DOHH2 (cell line): ENCODE results near the gene TVP23A.

Experiments
- EZH2phosphoT487 ChIP-seq: fragments of 200-600 bp; sonication (generic); IDR thresholded peaks from 2 replicates; pipeline ENCODE4 v1.6.1; 2017; ENCODE audit warnings: borderline replicate concordance, mild to moderate bottlenecking, antibody characterized with exemption, low read length, moderate library complexity, mixed read lengths
- TF ChIP-seq, protein P1 (sequence below): fragments of 200-600 bp; sonication (generic); IDR thresholded peaks from one replicate; pipeline ENCODE4 v1.5.1; 2014; ENCODE audit warnings: antibody characterized with exemption, mild to moderate bottlenecking, low read depth, low read length; ENCODE audit not compliant: poor library complexity, severe bottlenecking

DNA sequence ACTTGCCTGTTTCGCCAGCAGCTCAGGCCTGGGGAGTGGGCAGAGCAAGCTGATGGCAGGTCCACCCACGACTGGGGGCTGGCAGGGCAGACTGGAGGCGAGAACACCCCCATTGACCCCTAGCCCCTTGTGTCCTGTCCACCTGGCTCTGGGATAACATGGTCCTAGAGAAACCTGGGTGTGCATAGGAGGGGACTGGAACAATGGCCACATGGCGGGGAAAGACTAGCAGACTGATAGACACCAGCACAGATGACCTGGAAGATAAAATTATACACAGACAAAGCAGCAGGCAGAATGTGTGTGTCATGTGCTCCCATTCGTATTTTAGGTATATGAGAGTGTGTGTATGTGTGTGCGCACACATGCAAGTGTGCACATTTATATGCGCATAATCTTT lies 51.5 kb downstream of the TVP23A start:
- TF ChIP-seq, protein P1, sequence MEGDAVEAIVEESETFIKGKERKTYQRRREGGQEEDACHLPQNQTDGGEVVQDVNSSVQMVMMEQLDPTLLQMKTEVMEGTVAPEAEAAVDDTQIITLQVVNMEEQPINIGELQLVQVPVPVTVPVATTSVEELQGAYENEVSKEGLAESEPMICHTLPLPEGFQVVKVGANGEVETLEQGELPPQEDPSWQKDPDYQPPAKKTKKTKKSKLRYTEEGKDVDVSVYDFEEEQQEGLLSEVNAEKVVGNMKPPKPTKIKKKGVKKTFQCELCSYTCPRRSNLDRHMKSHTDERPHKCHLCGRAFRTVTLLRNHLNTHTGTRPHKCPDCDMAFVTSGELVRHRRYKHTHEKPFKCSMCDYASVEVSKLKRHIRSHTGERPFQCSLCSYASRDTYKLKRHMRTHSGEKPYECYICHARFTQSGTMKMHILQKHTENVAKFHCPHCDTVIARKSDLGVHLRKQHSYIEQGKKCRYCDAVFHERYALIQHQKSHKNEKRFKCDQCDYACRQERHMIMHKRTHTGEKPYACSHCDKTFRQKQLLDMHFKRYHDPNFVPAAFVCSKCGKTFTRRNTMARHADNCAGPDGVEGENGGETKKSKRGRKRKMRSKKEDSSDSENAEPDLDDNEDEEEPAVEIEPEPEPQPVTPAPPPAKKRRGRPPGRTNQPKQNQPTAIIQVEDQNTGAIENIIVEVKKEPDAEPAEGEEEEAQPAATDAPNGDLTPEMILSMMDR, result no peak
- TF ChIP-seq EZH2phosphoT487, result no peak
